ENCODE data around the gene GPR18. TPM values are rescaled to one million over a fixed set of nuclear protein-coding genes. Genes with fewer than 3 reads are reported as not detected.

Gene GPR18
- total and polyA plus RNA-seq, 7 experiments from 2014 or later = 11.5 to 40.4 (median 27.9) TPM

DNA sequence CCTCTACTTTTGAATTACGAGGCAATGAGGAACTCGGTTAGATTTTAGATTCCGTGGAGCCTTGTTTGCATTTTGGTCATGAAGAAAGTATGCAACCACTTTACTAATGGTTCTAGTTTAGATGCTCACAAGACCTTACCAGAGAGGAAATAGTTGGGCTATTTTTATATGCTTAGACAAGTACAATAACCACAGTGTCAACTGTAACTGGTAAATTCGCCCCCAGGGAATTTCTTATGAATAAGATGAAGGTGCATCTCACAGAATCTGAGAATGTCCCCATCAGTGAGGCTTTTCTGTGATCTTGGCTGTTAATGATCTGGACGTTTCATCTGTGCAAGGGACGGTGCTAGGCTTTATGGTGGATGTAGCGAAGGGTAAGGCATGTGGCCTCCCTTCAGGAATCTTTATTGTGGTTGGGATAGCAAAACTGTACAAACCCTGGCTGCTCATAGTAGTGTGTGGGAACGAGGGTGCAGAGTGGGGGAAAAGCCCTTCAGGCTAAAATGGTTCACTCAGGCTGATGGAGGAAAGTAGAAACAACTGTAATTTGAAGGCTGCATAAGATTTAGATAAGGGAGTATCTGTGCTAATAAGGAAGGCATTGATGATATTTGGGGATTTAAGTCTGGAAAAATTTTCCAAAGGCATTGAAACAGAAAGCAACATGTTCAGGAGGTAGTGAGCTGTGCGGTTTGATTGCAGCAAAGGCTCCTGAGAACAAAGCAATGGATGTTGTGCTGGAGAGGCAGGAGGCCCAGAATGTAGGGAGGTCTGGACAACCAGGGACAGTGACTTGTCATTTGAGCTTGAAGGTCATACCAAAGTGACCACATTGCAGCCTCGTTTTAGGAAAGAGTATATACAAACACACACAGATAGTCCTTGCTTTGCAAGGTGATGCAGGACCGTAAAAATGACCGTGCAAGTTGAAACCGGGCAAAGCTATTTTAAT, 29.2 kb downstream of the GPR18 start:
- peak; percentile 48 for ATAC-seq

DNA sequence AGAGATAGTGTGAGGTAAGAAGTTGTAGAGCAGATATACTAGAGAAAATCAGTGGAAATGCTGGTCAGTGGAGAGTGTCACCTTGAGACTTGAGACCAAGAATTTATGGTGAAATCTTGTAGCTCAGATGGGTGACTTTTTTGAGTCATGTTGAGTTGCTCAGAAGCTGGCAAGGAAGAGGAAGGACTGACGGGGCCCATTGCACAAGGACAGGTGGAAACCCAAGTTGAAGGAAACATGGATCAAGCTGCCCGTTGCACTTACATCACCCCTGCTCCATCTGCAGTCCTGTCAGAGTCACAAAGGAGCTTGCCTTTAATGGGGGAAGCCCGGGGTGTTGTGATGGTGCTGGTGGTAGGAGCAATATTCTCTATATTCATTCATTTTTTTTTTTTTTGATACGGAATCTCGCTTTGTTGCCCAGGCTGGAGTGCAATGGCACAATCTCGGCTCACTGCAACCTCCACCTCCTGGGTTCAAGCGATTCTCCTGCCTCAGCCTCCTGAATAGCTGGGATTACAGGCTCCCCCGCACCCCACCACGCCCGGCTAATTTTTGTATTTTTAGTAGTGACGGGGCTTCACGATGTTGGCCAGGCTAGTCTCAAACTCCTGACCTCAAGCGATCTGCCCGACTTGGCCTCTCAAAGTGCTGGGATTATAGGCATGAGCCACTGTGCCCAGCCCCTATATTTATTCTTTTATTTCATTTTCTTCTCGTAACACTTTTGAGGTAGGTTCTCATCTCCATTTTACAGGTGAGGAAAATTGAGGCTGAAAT, 30.1 kb downstream of the GPR18 start:
- intact Hi-C loops (cut with micrococcal nuclease) = loop anchor here in 1 of 2 donors (2.0 kb wide), 1 partner anchor 13 kb away; no protein-coding TSS in a partner anchor
- peaks cover 64 to 67% of the 10 kb centered on the region in 2 donors for H3K4me1 ChIP-seq (ENCODE audit: control insufficient read depth in 2 of 2, insufficient read depth in 2 of 2, low read length in 2 of 2)
- Mint-ChIP-seq H3K27me3 (no peaks in the 10 kb centered on the region), H3K36me3 (peaks cover 0 to 37% (median 26%) of the 10 kb centered on the region in 5 donors), H3K4me1 (peaks cover 64 to 91% (median 74%) of the 10 kb centered on the region in 7 donors), H3K4me3 (peak overlapping the region; percentile 60 to 86 (median 80)), H3K27ac (peak overlapping the region; percentile 55 to 98 (median 80)), H3K9me3 (peaks cover 0 to 7% (median 0%) of the 10 kb centered on the region in 11 donors)
- H3K27ac ChIP-seq (ENCODE audit: low read depth, low read length) = peak overlapping the region; percentile 35
- no peaks in the 10 kb centered on the region for H3K27me3 ChIP-seq (ENCODE audit: control insufficient read depth in 2 of 2, insufficient read depth in 2 of 2, low read length in 2 of 2)
- POLR2A ChIA-PET = interaction anchor here (0.6 to 1.3 kb wide), 7 partner anchors 9 to 53 kb away, joined by 3 to 6 read pairs (median 3); partner anchors contain the start of gene GPR18
- CTCF ChIA-PET = interaction anchor here (0.8 kb wide), 1 partner anchor 52 kb away, joined by 3 read pairs; no protein-coding TSS in a partner anchor
- no peaks in the 10 kb centered on the region for H3K36me3 ChIP-seq (ENCODE audit: control insufficient read depth in 2 of 3, insufficient read depth in 3 of 3, low read length in 3 of 3)
- DNase-seq (no peak), ATAC-seq (peak; percentile 38)
- H3K4me3 ChIP-seq (ENCODE audit: low read length) = peak overlapping the region; percentile 43
- H3K9me3 ChIP-seq (ENCODE audit: control insufficient read depth in 2 of 3, low read length in 3 of 3) = no peaks in the 10 kb centered on the region

More for the DNA sequence above, 29.2 kb downstream of the GPR18 start:
- DNase-seq = no peak
- Histone ChIP-seq H3K4me3 (ENCODE audit: low read length) (peak overlapping the region; percentile 43), H3K4me1 (ENCODE audit: control insufficient read depth in 2 of 2, insufficient read depth in 2 of 2, low read length in 2 of 2) (peaks cover 55 to 60% of the 10 kb centered on the region in 2 donors), H3K27ac (ENCODE audit: low read depth, low read length) (peak overlapping the region; percentile 35), H3K36me3 (ENCODE audit: control insufficient read depth in 2 of 3, insufficient read depth in 3 of 3, low read length in 3 of 3) (no peaks in the 10 kb centered on the region), H3K27me3 (ENCODE audit: control insufficient read depth in 2 of 2, insufficient read depth in 2 of 2, low read length in 2 of 2) (no peaks in the 10 kb centered on the region), H3K9me3 (ENCODE audit: control insufficient read depth in 2 of 3, low read length in 3 of 3) (no peaks in the 10 kb centered on the region)
- Mint-ChIP-seq H3K27ac (peak overlapping the region; percentile 55 to 94 (median 80)), H3K9me3 (no peaks in the 10 kb centered on the region), H3K36me3 (peaks cover 0 to 34% (median 23%) of the 10 kb centered on the region in 5 donors), H3K4me3 (peak overlapping the region; percentile 60 to 86 (median 80)), H3K4me1 (peaks cover 56 to 89% (median 70%) of the 10 kb centered on the region in 7 donors), H3K27me3 (no peaks in the 10 kb centered on the region)
- CTCF ChIA-PET = no interaction called here
- POLR2A ChIA-PET = interaction anchor here (0.6 to 4.6 kb wide), 9 partner anchors 11 to 37 kb away, joined by 3 to 28 read pairs (median 4); partner anchors contain the start of gene UBAC2
- intact Hi-C loops (cut with micrococcal nuclease) = loop anchor here (1.0 to 2.0 kb wide), 5 partner anchors 8 to 14 kb away; no protein-coding TSS in a partner anchor

GRCh38 chr13:99227331-99227900, 30.8 kb downstream of the GPR18 start:
- peaks cover 0 to 42% (median 28%) of the 10 kb centered on the region in 5 donors for H3K36me3 Mint-ChIP-seq
- H3K9me3 Mint-ChIP-seq = peaks cover 0 to 8% (median 0%) of the 10 kb centered on the region in 11 donors
- DNase-seq (no peak), ATAC-seq (no peak)
- Histone ChIP-seq H3K27me3 (ENCODE audit: control insufficient read depth in 2 of 2, insufficient read depth in 2 of 2, low read length in 2 of 2) (no peaks in the 10 kb centered on the region), H3K4me1 (ENCODE audit: control insufficient read depth in 2 of 2, insufficient read depth in 2 of 2, low read length in 2 of 2) (peaks cover 71% of the 10 kb centered on the region in 2 donors), H3K27ac (ENCODE audit: low read depth, low read length) (no peak overlapping the region), H3K9me3 (ENCODE audit: control insufficient read depth in 2 of 3, low read length in 3 of 3) (no peaks in the 10 kb centered on the region), H3K4me3 (ENCODE audit: low read length) (no peak overlapping the region), H3K36me3 (ENCODE audit: control insufficient read depth in 2 of 3, insufficient read depth in 3 of 3, low read length in 3 of 3) (no peaks in the 10 kb centered on the region)
- H3K27me3 Mint-ChIP-seq = no peaks in the 10 kb centered on the region
- H3K4me3 Mint-ChIP-seq = peak overlapping the region in 9 of 10 donors; percentile 11 to 74 (median 54)
- POLR2A ChIA-PET = interaction anchor here (1.0 to 1.3 kb wide), 5 partner anchors 9 to 53 kb away, joined by 3 to 5 read pairs (median 3); no protein-coding TSS in a partner anchor
- intact Hi-C loops (cut with micrococcal nuclease) = no loop called here
- peaks cover 67 to 93% (median 81%) of the 10 kb centered on the region in 7 donors for H3K4me1 Mint-ChIP-seq
- peak overlapping the region; percentile 16 to 98 (median 77) for H3K27ac Mint-ChIP-seq
- CTCF ChIA-PET = interaction anchor here (0.8 kb wide), 1 partner anchor 51 kb away, joined by 3 read pairs; no protein-coding TSS in a partner anchor

DNA sequence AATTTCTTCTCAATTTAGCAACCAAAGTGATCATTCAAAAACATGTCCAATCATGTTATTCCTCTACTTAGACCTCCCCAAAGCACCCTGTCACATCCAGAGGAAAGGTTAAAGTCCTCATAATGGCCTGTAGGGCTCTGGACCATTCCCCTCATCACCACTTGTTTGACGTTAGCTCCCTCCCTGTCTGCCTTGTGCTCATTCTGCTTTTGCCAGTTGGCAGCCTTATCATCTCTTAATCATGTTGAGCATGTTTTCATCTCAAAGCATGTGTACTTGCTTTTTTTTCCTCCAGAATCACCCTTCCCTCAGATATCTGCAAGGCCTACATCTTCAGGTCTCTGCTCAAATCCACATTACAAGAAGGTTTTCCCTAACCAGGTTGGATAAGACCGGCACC, 31.7 kb downstream of the GPR18 start:
- Mint-ChIP-seq H3K4me3 (peak overlapping the region in 9 of 10 donors; percentile 2 to 69 (median 52)), H3K27me3 (no peaks in the 10 kb centered on the region), H3K27ac (peak overlapping the region in 8 of 9 donors; percentile 32 to 98 (median 68)), H3K9me3 (peaks cover 0 to 8% (median 0%) of the 10 kb centered on the region in 11 donors), H3K4me1 (peaks cover 70 to 96% (median 83%) of the 10 kb centered on the region in 7 donors), H3K36me3 (peaks cover 0 to 47% (median 29%) of the 10 kb centered on the region in 5 donors)
- ChIA-PET POLR2A (interaction anchor here (0.6 to 1.5 kb wide), 5 partner anchors 11 to 1261 kb away, joined by 3 to 7 read pairs (median 4); partner anchors contain the start of genes GPR18 and UBAC2), CTCF (no interaction called here)
- intact Hi-C loops (cut with micrococcal nuclease) = no loop called here
- peaks cover 71 to 80% of the 10 kb centered on the region in 2 donors for H3K4me1 ChIP-seq (ENCODE audit: control insufficient read depth in 2 of 2, insufficient read depth in 2 of 2, low read length in 2 of 2)
- ATAC-seq (no peak), DNase-seq (no peak)
- H3K9me3 ChIP-seq (ENCODE audit: control insufficient read depth in 2 of 3, low read length in 3 of 3) = no peaks in the 10 kb centered on the region
- H3K36me3 ChIP-seq (ENCODE audit: control insufficient read depth in 2 of 3, insufficient read depth in 3 of 3, low read length in 3 of 3) = no peaks in the 10 kb centered on the region
- H3K27ac ChIP-seq (ENCODE audit: low read depth, low read length) = no peak overlapping the region
- H3K27me3 ChIP-seq (ENCODE audit: control insufficient read depth in 2 of 2, insufficient read depth in 2 of 2, low read length in 2 of 2) = no peaks in the 10 kb centered on the region
- no peak overlapping the region for H3K4me3 ChIP-seq (ENCODE audit: low read length)

- Histone ChIP-seq H3K27me3 (ENCODE audit: control insufficient read depth in 2 of 2, insufficient read depth in 2 of 2, low read length in 2 of 2) (no peaks in the 10 kb centered on the region), H3K36me3 (ENCODE audit: control insufficient read depth in 2 of 3, insufficient read depth in 3 of 3, low read length in 3 of 3) (no peaks in the 10 kb centered on the region), H3K4me3 (ENCODE audit: low read length) (no peak overlapping the region), H3K9me3 (ENCODE audit: control insufficient read depth in 2 of 3, low read length in 3 of 3) (no peaks in the 10 kb centered on the region), H3K27ac (ENCODE audit: low read depth, low read length) (no peak overlapping the region), H3K4me1 (ENCODE audit: control insufficient read depth in 2 of 2, insufficient read depth in 2 of 2, low read length in 2 of 2) (peaks cover 74 to 82% of the 10 kb centered on the region in 2 donors)
- POLR2A ChIA-PET = interaction anchor here (1.0 to 1.5 kb wide), 3 partner anchors 10 to 33 kb away, joined by 3 to 7 read pairs (median 4); partner anchors contain the start of gene GPR18
- H3K4me1 Mint-ChIP-seq = peaks cover 68 to 97% (median 94%) of the 10 kb centered on the region in 7 donors
- peak overlapping the region in 7 of 9 donors; percentile 36 to 99 (median 79) for H3K27ac Mint-ChIP-seq
- peak overlapping the region in 7 of 10 donors; percentile 11 to 69 (median 25) for H3K4me3 Mint-ChIP-seq
- peaks cover 0 to 47% (median 29%) of the 10 kb centered on the region in 5 donors for H3K36me3 Mint-ChIP-seq
- H3K9me3 Mint-ChIP-seq = peaks cover 0 to 8% (median 0%) of the 10 kb centered on the region in 11 donors
- ATAC-seq (peak; percentile 33), DNase-seq (no peak)
- H3K27me3 Mint-ChIP-seq = no peaks in the 10 kb centered on the region
- CTCF ChIA-PET = interaction anchor here (0.5 kb wide), 1 partner anchor 49 kb away, joined by 3 read pairs; no protein-coding TSS in a partner anchor
- intact Hi-C loops (cut with micrococcal nuclease) = no loop called here
Measured at GRCh38 chr13:99225078-99225477, 33.1 kb downstream of the GPR18 start.
